OCI-LY7 (cell line): ENCODE results near the gene CHRD. TPM values are rescaled to one million over a fixed set of nuclear protein-coding genes. Genes with fewer than 3 reads are reported as not detected.

ENCODE experiments used
- BruUV-seq: library from RNA; stranded (reverse); fragments of 400-500 nt; replicated peaks from 2 replicates; lab custom pipeline; 2021; lab: Mats Ljungman, UMichigan
- CTCF ChIA-PET: fragments of 300-600 bp; sonication (Branson Sonifier 250); formaldehyde crosslinking; loops from one replicate; lab custom pipeline; 2022; ENCODE audit warnings: antibody characterized with exemption; ENCODE audit not compliant: unreplicated experiment; lab: Charles Lee
- POLR2A ChIA-PET: fragments of 300-600 bp; sonication (Branson Sonifier 250); formaldehyde crosslinking; loops from one replicate; lab custom pipeline; 2022; ENCODE audit warnings: antibody characterized with exemption; lab: Charles Lee
- DNase-seq: peaks from one replicate; pipeline ENCODE4 v3.0.0-alpha.2; 2015; ENCODE audit warnings: low spot score
- H2AFZ ChIP-seq: fragments of 200-600 bp; sonication (generic), shearing (Covaris generic); 2 replicates; pipeline ENCODE4 v1.6.1; 2014; ENCODE audit warnings: mild to moderate bottlenecking, antibody characterized with exemption, low read length, moderate library complexity
- H3K27ac ChIP-seq: fragments of 200-600 bp; sonication (generic); 2 replicates; pipeline ENCODE4 v1.5.1; 2014; ENCODE audit warnings: mixed run types, low read depth, mild to moderate bottlenecking, moderate library complexity, low read length, inconsistent platforms; ENCODE audit not compliant: poor library complexity, severe bottlenecking
- H3K36me3 ChIP-seq: fragments of 200-600 bp; sonication (generic); 2 replicates; pipeline ENCODE4 v1.6.1; 2014; ENCODE audit warnings: mild to moderate bottlenecking, antibody characterized with exemption, low read length, moderate library complexity, mixed read lengths; ENCODE audit not compliant: insufficient read depth
- H3K4me1 ChIP-seq: fragments of 200-600 bp; sonication (generic); 2 replicates; pipeline ENCODE4 v1.5.1; 2014; ENCODE audit warnings: mild to moderate bottlenecking, low read length; ENCODE audit not compliant: insufficient read depth, poor library complexity, severe bottlenecking
- H3K4me2 ChIP-seq: fragments of 200-600 bp; sonication (generic); 2 replicates; pipeline ENCODE4 v1.6.1; 2014; ENCODE audit warnings: mild to moderate bottlenecking, low read length
- H3K4me3 ChIP-seq: fragments of 200-600 bp; sonication (generic); 2 replicates; pipeline ENCODE4 v1.5.1; 2014; ENCODE audit warnings: mild to moderate bottlenecking, low read depth, low read length; ENCODE audit not compliant: poor library complexity, severe bottlenecking
- H3K79me2 ChIP-seq: fragments of 200-600 bp; sonication (generic); 2 replicates; pipeline ENCODE4 v1.6.1; 2016; ENCODE audit warnings: low read depth, mild to moderate bottlenecking, low read length, moderate library complexity, mixed read lengths; ENCODE audit not compliant: insufficient read depth
- H3K9me2 ChIP-seq: fragments of 200-600 bp; sonication (generic); 2 replicates; pipeline ENCODE4 v1.6.1; 2016; ENCODE audit warnings: mild to moderate bottlenecking, low read length, mixed read lengths; ENCODE audit not compliant: insufficient read depth
- H3K9me3 ChIP-seq: fragments of 200-600 bp; sonication (generic); 2 replicates; pipeline ENCODE4 v1.6.1; 2014; ENCODE audit warnings: mild to moderate bottlenecking, mixed run types, low read length, mixed read lengths
- H4K20me1 ChIP-seq: fragments of 200-600 bp; sonication (generic); 2 replicates; pipeline ENCODE4 v1.6.1; 2014; ENCODE audit warnings: mild to moderate bottlenecking, antibody characterized with exemption, low read length, moderate library complexity, mixed read lengths; ENCODE audit not compliant: insufficient read depth
- EZH2phosphoT487 ChIP-seq: fragments of 200-600 bp; sonication (generic); IDR thresholded peaks from 2 replicates; pipeline ENCODE4 v1.6.1; 2018; ENCODE audit warnings: low read depth, borderline replicate concordance, mild to moderate bottlenecking, mixed run types, antibody characterized with exemption, low read length, moderate library complexity, mixed read lengths
- intact Hi-C: fragments of 100-400 bp; cut with micrococcal nuclease; formaldehyde crosslinking; loops from one replicate; pipeline ENCODE4 v1.10.0; 2022; ENCODE audit not compliant: unreplicated experiment
- total RNA-seq, 2 experiments: library from RNA; depleted of rRNA in 1 of 2; stranded (reverse); fragments of >200 nt in 1 of 2; shearing (Covaris generic) in 1 of 2; gene quantifications; 2 replicates each; pipeline ENCODE4 v1.2.3, GENCODE V29; 2014 to 2022
- TF ChIP-seq, protein P1 (sequence below): fragments of 200-600 bp; sonication (generic); conservative IDR thresholded peaks from 2 replicates; pipeline ENCODE4 v1.5.1; 2014; ENCODE audit warnings: mild to moderate bottlenecking, antibody characterized with exemption, low read length, moderate library complexity, mixed read lengths

Gene CHRD
- total RNA-seq, 2 experiments from 2014 or later, result 0.16 TPM; not detected in 1

DNA sequence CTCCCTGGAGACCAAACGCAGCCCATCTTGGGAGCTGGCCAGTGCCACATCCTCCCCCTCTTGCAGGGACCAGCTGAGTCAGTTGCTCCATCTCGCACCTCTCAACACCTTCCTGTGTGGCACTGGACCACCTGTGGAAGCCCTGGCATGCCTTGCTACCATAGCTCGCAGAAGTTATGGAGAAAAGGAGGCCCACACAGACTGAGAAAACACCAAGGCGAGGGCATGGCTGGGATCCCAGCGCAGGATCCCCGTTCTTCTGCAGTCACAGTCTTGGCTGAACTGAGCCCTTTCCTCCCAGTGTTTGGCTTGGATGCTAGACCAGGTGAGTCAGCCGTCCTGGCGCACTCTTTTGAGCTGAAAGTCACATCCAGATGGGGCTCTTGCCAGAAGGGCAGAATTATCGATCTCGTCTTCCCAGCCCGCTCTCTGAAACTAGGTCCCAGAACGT lies 46.9 kb downstream of the CHRD start:
- no peaks in the 10 kb centered on the region for H4K20me1 ChIP-seq
- intact Hi-C loops, result no loop called here

DNA sequence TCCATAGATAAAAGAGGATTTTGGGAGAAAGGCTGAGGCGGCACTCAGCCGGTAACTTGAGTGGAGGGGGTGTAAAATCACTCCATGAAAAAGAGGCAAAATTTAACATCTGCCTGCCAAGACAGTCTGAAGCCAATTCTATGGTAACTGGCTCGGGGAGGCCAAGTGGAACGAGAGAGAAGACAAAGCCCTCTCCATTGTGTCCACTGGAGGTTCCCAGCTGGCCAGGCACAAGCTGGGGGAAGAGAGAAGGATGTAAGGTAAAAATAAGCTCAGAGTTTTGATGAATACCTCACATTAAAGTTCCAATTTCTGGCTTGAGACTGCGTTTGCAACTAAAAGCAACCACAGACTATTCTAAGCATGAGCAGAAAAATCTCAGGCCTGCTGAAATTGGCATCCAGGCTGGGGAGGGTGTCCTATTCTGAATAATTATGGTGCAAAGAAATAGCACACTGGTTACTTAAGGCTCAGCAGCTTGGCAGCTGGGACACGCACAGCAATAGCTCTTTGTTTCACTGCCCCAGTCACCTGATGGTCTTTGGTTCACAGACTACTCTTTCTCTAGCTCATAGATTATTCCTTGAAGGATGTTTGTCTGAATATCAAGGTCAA lies 48.8 kb downstream of the CHRD start:
- no TSS peak for BruUV-seq

More for the DNA sequence above, 46.9 kb downstream of the CHRD start:
- no TSS peak for BruUV-seq
- no peak for DNase-seq
- CTCF ChIA-PET, result no interaction called here
- Histone ChIP-seq H3K4me2 (no peak overlapping the region), H2AFZ (no peak overlapping the region), H3K4me1 (no peaks in the 10 kb centered on the region), H3K9me2 (no peaks in the 10 kb centered on the region), H3K79me2 (no peaks in the 10 kb centered on the region), H3K4me3 (no peak overlapping the region), H3K27ac (no peak overlapping the region), H3K9me3 (no peaks in the 10 kb centered on the region), H3K36me3 (no peaks in the 10 kb centered on the region)
- no peak for TF ChIP-seq EZH2phosphoT487
- TF ChIP-seq, protein P1, sequence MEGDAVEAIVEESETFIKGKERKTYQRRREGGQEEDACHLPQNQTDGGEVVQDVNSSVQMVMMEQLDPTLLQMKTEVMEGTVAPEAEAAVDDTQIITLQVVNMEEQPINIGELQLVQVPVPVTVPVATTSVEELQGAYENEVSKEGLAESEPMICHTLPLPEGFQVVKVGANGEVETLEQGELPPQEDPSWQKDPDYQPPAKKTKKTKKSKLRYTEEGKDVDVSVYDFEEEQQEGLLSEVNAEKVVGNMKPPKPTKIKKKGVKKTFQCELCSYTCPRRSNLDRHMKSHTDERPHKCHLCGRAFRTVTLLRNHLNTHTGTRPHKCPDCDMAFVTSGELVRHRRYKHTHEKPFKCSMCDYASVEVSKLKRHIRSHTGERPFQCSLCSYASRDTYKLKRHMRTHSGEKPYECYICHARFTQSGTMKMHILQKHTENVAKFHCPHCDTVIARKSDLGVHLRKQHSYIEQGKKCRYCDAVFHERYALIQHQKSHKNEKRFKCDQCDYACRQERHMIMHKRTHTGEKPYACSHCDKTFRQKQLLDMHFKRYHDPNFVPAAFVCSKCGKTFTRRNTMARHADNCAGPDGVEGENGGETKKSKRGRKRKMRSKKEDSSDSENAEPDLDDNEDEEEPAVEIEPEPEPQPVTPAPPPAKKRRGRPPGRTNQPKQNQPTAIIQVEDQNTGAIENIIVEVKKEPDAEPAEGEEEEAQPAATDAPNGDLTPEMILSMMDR, result no peak
- POLR2A ChIA-PET, result interaction anchor here (0.6 kb wide), 1 partner anchor 28 kb away, joined by 6 read pairs; no protein-coding TSS in a partner anchor

DNA sequence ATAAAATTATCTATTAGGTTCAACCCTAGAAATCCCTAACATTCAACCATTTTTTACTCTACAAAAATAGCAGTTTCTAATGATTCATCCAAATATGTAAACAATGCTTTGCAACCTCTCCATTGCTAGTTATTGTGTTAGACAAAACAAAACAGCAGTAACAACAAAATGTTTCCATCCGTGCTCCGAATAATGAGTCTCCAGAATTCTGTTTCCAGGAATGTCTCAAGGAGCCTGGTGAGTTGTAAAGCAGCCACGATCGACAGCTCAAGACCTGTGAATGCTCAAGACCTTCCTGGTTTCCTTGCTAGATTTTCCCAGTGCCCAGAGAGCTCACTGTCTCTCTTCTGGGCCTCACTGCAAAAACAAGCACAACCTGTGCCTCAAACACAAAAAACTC lies 49.9 kb downstream of the CHRD start:
- no peaks in the 10 kb centered on the region for H3K4me1 ChIP-seq
- DNase-seq, result no peak
- intact Hi-C loops, result no loop called here
- TF ChIP-seq, protein P1, result no peak
- TF ChIP-seq EZH2phosphoT487, result no peak
- CTCF ChIA-PET, result no interaction called here
- no peaks in the 10 kb centered on the region for H3K9me3 ChIP-seq
- no peaks in the 10 kb centered on the region for H4K20me1 ChIP-seq
- no TSS peak for BruUV-seq
- no peaks in the 10 kb centered on the region for H3K9me2 ChIP-seq
- no peak overlapping the region for H3K4me3 ChIP-seq
- H3K27ac ChIP-seq, result no peak overlapping the region
- no peak overlapping the region for H2AFZ ChIP-seq
- POLR2A ChIA-PET, result no interaction called here
- no peaks in the 10 kb centered on the region for H3K36me3 ChIP-seq
- H3K4me2 ChIP-seq, result no peak overlapping the region
- H3K79me2 ChIP-seq, result no peaks in the 10 kb centered on the region

More for the DNA sequence above, 48.8 kb downstream of the CHRD start:
- Histone ChIP-seq H3K36me3 (no peaks in the 10 kb centered on the region), H3K27ac (no peak overlapping the region), H4K20me1 (no peaks in the 10 kb centered on the region), H3K4me3 (no peak overlapping the region), H3K4me2 (no peak overlapping the region), H3K9me2 (no peaks in the 10 kb centered on the region), H3K4me1 (no peaks in the 10 kb centered on the region), H3K79me2 (no peaks in the 10 kb centered on the region), H2AFZ (no peak overlapping the region), H3K9me3 (no peaks in the 10 kb centered on the region)
- POLR2A ChIA-PET, result no interaction called here
- CTCF ChIA-PET, result no interaction called here
- DNase-seq, result no peak
- TF ChIP-seq, protein P1, result no peak
- TF ChIP-seq EZH2phosphoT487, result no peak
- intact Hi-C loops, result no loop called here
